Measurements from ENCODE around the gene ACTL7A. TPM values are rescaled to one million over a fixed set of nuclear protein-coding genes. Genes with fewer than 3 reads are reported as not detected.

The ACTL7A gene
- total and polyA plus RNA-seq, 2 of the 13 experiments (the other 11 are each of a cell fraction or from before 2014, with no cell fraction given) = not detected

GRCh38 chr9:108885643-108886348, 23.7 kb downstream of the ACTL7A start (continued):
- peak; percentile 85 for TF ChIP-seq ZNF574 (CRISPR knock-in tag; IDR thresholded peaks at IDR 0.05)
- no peak for TF ChIP-seq SNRNP70 (IDR thresholded peaks at IDR 0.05; ENCODE audit: low read depth, low read length)
- no peak for TF ChIP-seq FOXA1 (IDR thresholded peaks at IDR 0.05)
- peak; percentile 88 for TF ChIP-seq FOXA1 (CRISPR knock-in tag; IDR thresholded peaks at IDR 0.05)
- peak; percentile 57; the same call in 1 of the 2 replicates for TF ChIP-seq ZNF564 (CRISPR knock-in tag; IDR thresholded peaks at IDR 0.05)
- no peak; the same call in 1 of the 2 replicates for TF ChIP-seq ZNF670 (CRISPR knock-in tag; IDR thresholded peaks at IDR 0.05; ENCODE audit: borderline replicate concordance)
- TF ChIP-seq, protein P1, sequence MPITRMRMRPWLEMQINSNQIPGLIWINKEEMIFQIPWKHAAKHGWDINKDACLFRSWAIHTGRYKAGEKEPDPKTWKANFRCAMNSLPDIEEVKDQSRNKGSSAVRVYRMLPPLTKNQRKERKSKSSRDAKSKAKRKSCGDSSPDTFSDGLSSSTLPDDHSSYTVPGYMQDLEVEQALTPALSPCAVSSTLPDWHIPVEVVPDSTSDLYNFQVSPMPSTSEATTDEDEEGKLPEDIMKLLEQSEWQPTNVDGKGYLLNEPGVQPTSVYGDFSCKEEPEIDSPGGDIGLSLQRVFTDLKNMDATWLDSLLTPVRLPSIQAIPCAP (CRISPR knock-in tag; IDR thresholded peaks at IDR 0.05; ENCODE audit: low read depth) = no peak
- TF ChIP-seq ETV5 (CRISPR knock-in tag; IDR thresholded peaks at IDR 0.05; ENCODE audit: borderline replicate concordance) = peak; percentile 84
- TF ChIP-seq THRA (CRISPR knock-in tag; IDR thresholded peaks at IDR 0.05; ENCODE audit: borderline replicate concordance) = peak; percentile 93
- peak; percentile 69 for TF ChIP-seq HNRNPK (IDR thresholded peaks at IDR 0.05; ENCODE audit: low read depth, low read length, poor library complexity, severe bottlenecking)
- TF ChIP-seq ZNF484 (CRISPR knock-in tag; IDR thresholded peaks at IDR 0.05; ENCODE audit: borderline replicate concordance, low read depth) = no peak
- TF ChIP-seq, protein P2, sequence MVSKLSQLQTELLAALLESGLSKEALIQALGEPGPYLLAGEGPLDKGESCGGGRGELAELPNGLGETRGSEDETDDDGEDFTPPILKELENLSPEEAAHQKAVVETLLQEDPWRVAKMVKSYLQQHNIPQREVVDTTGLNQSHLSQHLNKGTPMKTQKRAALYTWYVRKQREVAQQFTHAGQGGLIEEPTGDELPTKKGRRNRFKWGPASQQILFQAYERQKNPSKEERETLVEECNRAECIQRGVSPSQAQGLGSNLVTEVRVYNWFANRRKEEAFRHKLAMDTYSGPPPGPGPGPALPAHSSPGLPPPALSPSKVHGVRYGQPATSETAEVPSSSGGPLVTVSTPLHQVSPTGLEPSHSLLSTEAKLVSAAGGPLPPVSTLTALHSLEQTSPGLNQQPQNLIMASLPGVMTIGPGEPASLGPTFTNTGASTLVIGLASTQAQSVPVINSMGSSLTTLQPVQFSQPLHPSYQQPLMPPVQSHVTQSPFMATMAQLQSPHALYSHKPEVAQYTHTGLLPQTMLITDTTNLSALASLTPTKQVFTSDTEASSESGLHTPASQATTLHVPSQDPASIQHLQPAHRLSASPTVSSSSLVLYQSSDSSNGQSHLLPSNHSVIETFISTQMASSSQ (IDR thresholded peaks at IDR 0.05; ENCODE audit: low read depth) = peak; percentile 80; the same call in 1 of the 2 replicates
- TF ChIP-seq, protein P2 (CRISPR knock-in tag; IDR thresholded peaks at IDR 0.05; ENCODE audit: borderline replicate concordance) = peak; percentile 94
- TF ChIP-seq ZNF703 (CRISPR knock-in tag; IDR thresholded peaks at IDR 0.05; ENCODE audit: borderline replicate concordance) = peak; percentile 78; the same call in 1 of the 2 replicates
- peak; percentile 62 for TF ChIP-seq ZFX (CRISPR knock-in tag; IDR thresholded peaks at IDR 0.05; ENCODE audit: low read depth)
- TF ChIP-seq ZSCAN20 (CRISPR knock-in tag; IDR thresholded peaks at IDR 0.05; ENCODE audit: borderline replicate concordance) = 0 out of 2 replicates have a peak, but pooled peaks have one; percentile 13
- 0 out of 2 replicates have a peak, but pooled peaks have one; percentile 28 for TF ChIP-seq SMARCC2 (IDR thresholded peaks at IDR 0.05)
- no peak for TF ChIP-seq ZFP41 (CRISPR knock-in tag; IDR thresholded peaks at IDR 0.05; ENCODE audit: borderline replicate concordance)
- 0 out of 2 replicates have a peak, but pooled peaks have one; percentile 69 for TF ChIP-seq BRCA1 (CRISPR knock-in tag; IDR thresholded peaks at IDR 0.05)
- TF ChIP-seq ZNF720 (CRISPR knock-in tag; IDR thresholded peaks at IDR 0.05) = no peak

All from HepG2 (cell line).